Upper lobe of left lung (tissue), 6 donors: ENCODE measurements around the gene DUX4. TPM values are rescaled to one million over a fixed set of nuclear protein-coding genes. Genes with fewer than 3 reads are reported as not detected.
"Not testable (repeated sequence)": the region's sequence is repeated elsewhere in the genome, so short reads cannot be mapped to it uniquely, and the experiment has no call there.

Experiments used
- ATAC-seq, 2 donors: fragments of 200-7000 bp; cut with Tn5 transposase; one replicate each; pipeline ENCODE4 v1.9.1; 2022; ENCODE audit warnings: mild to moderate bottlenecking in 2 of 2, moderate library complexity in 2 of 2; ENCODE audit not compliant: low FRiP score in 2 of 2
- DNase-seq, 2 donors: peaks; one replicate each; pipeline ENCODE4 v3.0.0-alpha.2; 2019 to 2020
- H3K27ac ChIP-seq, 4 donors: fragments of 200-600 bp; sonication (generic); one replicate each; pipeline ENCODE4 v1.5.1; 2016 to 2019
- H3K27me3 ChIP-seq, 4 donors: fragments of 200-600 bp; sonication (generic); one replicate each; pipeline ENCODE4 v1.5.1; 2017 to 2019
- H3K36me3 ChIP-seq, 4 donors: fragments of 200-600 bp; sonication (generic); one replicate each; pipeline ENCODE4 v1.5.1; 2016 to 2019
- H3K4me1 ChIP-seq, 4 donors: fragments of 200-600 bp; sonication (generic); one replicate each; pipeline ENCODE4 v1.5.1; 2018 to 2019
- H3K4me3 ChIP-seq, 4 donors: fragments of 200-600 bp; sonication (generic); one replicate each; pipeline ENCODE4 v1.5.1; 2017 to 2019; ENCODE audit warnings: mild to moderate bottlenecking in 2 of 4, moderate library complexity in 1 of 4
- H3K9me3 ChIP-seq, 4 donors: fragments of 200-600 bp; sonication (generic); one replicate each; pipeline ENCODE4 v1.5.1; 2018 to 2019
- WGBS, 2 donors: methylation state at CpG; one replicate each; pipeline ENCODE4 v1.1.5; 2017 to 2018; 5-methylcytosine and 5-hydroxymethylcytosine counted together
- small RNA-seq, 4 donors: library from RNA; depleted of rRNA; stranded (forward); fragments of <200 nt; gene quantifications; one replicate each; pipeline ENCODE3, GENCODE V24; 2016
- total RNA-seq, 6 donors: library from RNA; depleted of rRNA in 4 of 6; stranded (reverse); fragments of >200 nt in 4 of 6; gene quantifications; one replicate each; pipeline versions ENCODE4 v1.1.0 to v1.2.1, GENCODE V29; 2016 to 2021
- donor health status: DM: no; HTN: no; CAD: no; lungs with moderate emphysema.
- donor health status: DM: no; HTN: yes; CAD: no; lungs with severe emphysema.

Gene DUX4
- not detected for total RNA-seq

- 70% methylated on average over 20 of the region's 32 CpGs; no CpG with 5 or more reads in 1 of the 2 donors for WGBS, 2 donors
- H3K27me3 ChIP-seq, ATAC-seq, H3K4me1 ChIP-seq, H3K4me3 ChIP-seq, H3K36me3 ChIP-seq, H3K9me3 ChIP-seq, H3K27ac ChIP-seq: not testable (repeated sequence)
- DNase-seq: peak in 1 of 2 donors; percentile 52
Measured at GRCh38 chr4:190173428-190173827, at the start of gene DUX4. Gene DUX4 (plus strand): TSS chr4:190173774. CDS start chr4:190173774, 0 bp downstream.

GRCh38 chr4:190175436-190175835 lies 1.9 kb downstream of the DUX4 start:
- not testable (repeated sequence) for ATAC-seq, H3K4me3 ChIP-seq, H3K4me1 ChIP-seq, H3K27ac ChIP-seq, H3K27me3 ChIP-seq, H3K36me3 ChIP-seq, H3K9me3 ChIP-seq
- DNase-seq: peak in 1 of 2 donors; percentile 25
- WGBS, 2 donors: 52 to 68% methylated on average over 3 to 11 of the region's 33 CpGs

GRCh38 chr4:190177727-190178605 lies 4.4 kb downstream of the DUX4 start:
- H3K27ac ChIP-seq, H3K27me3 ChIP-seq, H3K4me1 ChIP-seq, H3K9me3 ChIP-seq, H3K4me3 ChIP-seq, H3K36me3 ChIP-seq: not testable (repeated sequence)
- WGBS, 2 donors: 51 to 61% methylated on average over 4 of the region's 6 CpGs
- DNase-seq (peak in 1 of 2 donors; percentile 21), ATAC-seq (peak; percentile 74 to 85)

GRCh38 chr4:190178606-190178990 lies 5.0 kb downstream of the DUX4 start:
- not testable (repeated sequence) for H3K4me3 ChIP-seq, H3K36me3 ChIP-seq, H3K9me3 ChIP-seq, DNase-seq, H3K4me1 ChIP-seq, H3K27ac ChIP-seq, H3K27me3 ChIP-seq
- peak; percentile 40 to 52 for ATAC-seq
- 0 to 28% methylated on average over 1 to 4 of the region's 4 CpGs for WGBS, 2 donors

GRCh38 chr4:190179030-190179739 lies 5.6 kb downstream of the DUX4 start:
- not testable (repeated sequence) for H3K27me3 ChIP-seq, H3K9me3 ChIP-seq, H3K4me3 ChIP-seq, DNase-seq, H3K36me3 ChIP-seq, H3K4me1 ChIP-seq, H3K27ac ChIP-seq
- peak; percentile 88 to 94 for ATAC-seq
- 22 to 27% methylated on average over 2 of the region's 2 CpGs for WGBS, 2 donors

- WGBS, 2 donors: 48% methylated on average over 1 of the region's 2 CpGs; no CpG with 5 or more reads in 1 of the 2 donors
- not testable (repeated sequence) for H3K9me3 ChIP-seq, H3K27me3 ChIP-seq, H3K4me1 ChIP-seq, H3K27ac ChIP-seq, DNase-seq, H3K36me3 ChIP-seq, H3K4me3 ChIP-seq
- peak; percentile 65 to 83 for ATAC-seq
Measured at GRCh38 chr4:190179740-190180094, 6.1 kb downstream of the DUX4 start.

- ATAC-seq: peak; percentile 38 to 41
- H3K36me3 ChIP-seq, H3K27me3 ChIP-seq, DNase-seq, H3K4me3 ChIP-seq, H3K4me1 ChIP-seq, H3K27ac ChIP-seq, H3K9me3 ChIP-seq: not testable (repeated sequence)
- WGBS, 2 donors: no CpG with 5 or more reads among the region's 1 CpG
Measured at GRCh38 chr4:190180947-190181346, 7.4 kb downstream of the DUX4 start.

- not testable (repeated sequence) for H3K4me3 ChIP-seq, H3K4me1 ChIP-seq, H3K36me3 ChIP-seq, H3K27ac ChIP-seq, H3K27me3 ChIP-seq, H3K9me3 ChIP-seq, ATAC-seq
- no CpG with 5 or more reads among the region's 7 CpGs for WGBS, 2 donors
- DNase-seq: peak in 1 of 2 donors; percentile 22
Measured at GRCh38 chr4:190181481-190182100, 8.0 kb downstream of the DUX4 start.

GRCh38 chr4:190203510-190203909 lies 29.9 kb downstream of the DUX4 start:
- not testable (repeated sequence) for H3K27ac ChIP-seq, H3K36me3 ChIP-seq, H3K4me1 ChIP-seq, H3K9me3 ChIP-seq, H3K27me3 ChIP-seq, H3K4me3 ChIP-seq, ATAC-seq
- 81 to 83% methylated on average over 50 to 51 of the region's 73 CpGs for WGBS, 2 donors
- DNase-seq: peak; percentile 19 to 84

Small RNAs within 50 kb of the gene (small RNA-seq; reads per million reads assigned to genes)
- gene AC215524.1: 0 reads per million in 4 donors

Other genes starting within 250 kb of the DUX4 start
- gene FRG1, start 232.9 kb upstream of the DUX4 start, total RNA-seq: 10 to 100 TPM; 21.3 to 50.1 (median 27.0) TPM
- gene FRG2, start 146.5 kb upstream of the DUX4 start, total RNA-seq: not detected
- not detected for gene DBET, start 109.3 kb upstream of the DUX4 start, total RNA-seq